HG03442 (cell line): ENCODE results near the gene PRDM15.

ENCODE experiments used
- ATAC-seq: cut with Tn5 transposase; IDR thresholded peaks from one replicate; pipeline ENCODE4 v1.9.1; 2021; ENCODE audit warnings: mild to moderate bottlenecking, moderate library complexity; ENCODE audit not compliant: unreplicated experiment

Gene PRDM15

GRCh38 chr21:41845310-41846032, 33.7 kb downstream of the PRDM15 start:
- no peak for ATAC-seq

- no peak for ATAC-seq
These were observed 35.6 kb downstream of the PRDM15 start for GRCh38 chr21:41843584-41843983.

- no peak for ATAC-seq
These were observed 38.3 kb downstream of the PRDM15 start for GRCh38 chr21:41840880-41841279.

DNA sequence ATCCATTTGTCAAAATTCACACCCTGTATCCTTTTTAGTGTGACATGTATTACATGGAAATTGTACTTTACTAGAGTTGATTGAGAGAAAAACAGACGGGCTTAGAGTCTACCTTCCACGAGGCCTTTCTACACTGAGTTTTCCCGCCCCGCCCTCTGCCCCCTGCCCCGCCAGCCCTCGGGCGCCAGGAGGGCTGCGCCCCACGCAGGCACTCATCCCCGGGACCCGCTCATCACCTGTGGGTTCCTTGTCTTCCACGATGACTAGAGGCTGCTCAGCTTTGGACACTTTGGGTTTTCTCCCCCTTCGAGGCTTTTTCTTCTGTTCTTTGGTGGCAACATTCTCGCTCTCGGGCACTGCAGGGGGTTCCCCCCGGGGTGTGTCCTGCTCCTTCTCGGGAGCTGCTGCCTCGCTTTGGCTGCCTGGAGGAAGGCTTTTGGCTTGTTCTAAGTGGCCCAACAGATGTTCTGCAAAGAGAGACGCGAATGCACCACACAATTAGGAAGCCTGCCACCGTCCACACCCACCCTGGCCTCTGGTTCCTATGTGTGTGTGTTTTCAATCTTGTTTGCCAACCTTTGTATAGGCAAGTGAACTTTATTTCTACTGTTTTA, 39.6 kb downstream of the PRDM15 start:
- no peak for ATAC-seq

- no peak for ATAC-seq
These were observed 41.3 kb downstream of the PRDM15 start for GRCh38 chr21:41837756-41838297.

- ATAC-seq, result no peak
These were observed 42.8 kb downstream of the PRDM15 start for GRCh38 chr21:41836166-41837015.

GRCh38 chr21:41835711-41836154, 43.4 kb downstream of the PRDM15 start:
- no peak for ATAC-seq

DNA sequence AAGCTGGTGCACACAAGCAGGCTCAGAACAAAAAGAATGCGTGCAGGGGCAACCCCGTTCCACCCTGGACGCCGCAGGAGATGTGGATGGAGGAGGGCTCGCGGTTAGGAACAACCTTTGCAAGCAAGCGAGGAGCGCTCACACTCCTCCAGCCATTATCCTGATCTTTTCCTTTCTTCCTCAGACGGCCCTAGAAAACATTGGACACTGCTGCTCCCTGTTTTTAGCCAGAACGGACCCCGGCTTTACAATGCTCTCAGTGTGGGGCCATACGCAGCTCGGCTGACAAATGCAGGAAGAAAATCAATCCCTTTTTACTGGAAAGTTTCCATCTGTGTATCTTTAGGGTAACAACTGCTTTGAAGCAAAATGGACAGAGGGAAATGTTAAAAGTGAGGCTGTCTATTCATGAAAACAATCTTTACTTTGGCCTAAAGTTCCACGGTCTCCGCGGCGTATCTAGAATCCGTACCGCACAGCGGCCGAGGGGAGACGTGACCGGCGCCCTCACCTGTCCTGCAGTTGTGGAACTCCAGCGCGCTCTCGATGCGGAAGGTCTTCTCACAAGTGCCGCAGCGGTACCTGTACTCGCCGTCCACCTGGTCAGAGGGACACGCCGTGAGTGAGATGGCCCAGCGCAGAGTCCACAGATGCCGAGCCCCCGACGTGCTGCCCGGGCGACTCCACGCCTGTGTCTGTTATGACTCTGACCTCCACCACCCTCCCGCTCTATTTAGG, 44.0 kb downstream of the PRDM15 start:
- no peak for ATAC-seq

GRCh38 chr21:41834252-41834925, 44.8 kb downstream of the PRDM15 start:
- ATAC-seq, result no peak

DNA sequence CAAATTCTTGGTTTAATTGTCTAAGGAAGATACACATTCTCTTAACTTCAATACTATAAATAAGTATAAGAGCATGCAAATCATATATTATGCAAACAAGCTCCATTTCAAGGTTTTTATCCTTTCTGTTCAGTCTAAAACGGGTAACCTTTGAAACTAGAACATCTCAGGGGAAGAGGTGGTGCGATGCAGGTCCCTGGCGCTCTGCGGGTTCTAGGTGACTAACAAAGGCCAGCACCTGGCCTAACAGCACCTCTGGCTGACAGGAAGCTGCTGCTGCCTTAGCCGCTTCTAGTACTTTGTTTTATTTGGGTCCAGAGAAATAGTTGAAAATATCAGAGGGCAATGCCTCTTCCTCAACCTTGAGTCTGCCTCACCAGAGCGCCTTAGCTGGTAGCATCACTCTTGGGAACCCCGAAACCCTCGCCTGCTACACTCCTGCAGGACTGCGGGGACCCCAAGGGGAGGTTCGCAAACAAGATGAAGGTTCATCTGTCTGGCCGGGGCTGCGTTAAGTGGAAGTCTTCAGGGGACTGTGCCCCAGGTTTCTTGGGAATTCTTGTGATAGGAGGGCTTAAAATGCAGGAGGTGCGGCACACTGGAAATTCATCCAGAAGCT, 45.5 kb downstream of the PRDM15 start:
- peak; percentile 65 for ATAC-seq

- ATAC-seq, result peak; percentile 47
These were observed 46.3 kb downstream of the PRDM15 start for GRCh38 chr21:41832596-41833496.

DNA sequence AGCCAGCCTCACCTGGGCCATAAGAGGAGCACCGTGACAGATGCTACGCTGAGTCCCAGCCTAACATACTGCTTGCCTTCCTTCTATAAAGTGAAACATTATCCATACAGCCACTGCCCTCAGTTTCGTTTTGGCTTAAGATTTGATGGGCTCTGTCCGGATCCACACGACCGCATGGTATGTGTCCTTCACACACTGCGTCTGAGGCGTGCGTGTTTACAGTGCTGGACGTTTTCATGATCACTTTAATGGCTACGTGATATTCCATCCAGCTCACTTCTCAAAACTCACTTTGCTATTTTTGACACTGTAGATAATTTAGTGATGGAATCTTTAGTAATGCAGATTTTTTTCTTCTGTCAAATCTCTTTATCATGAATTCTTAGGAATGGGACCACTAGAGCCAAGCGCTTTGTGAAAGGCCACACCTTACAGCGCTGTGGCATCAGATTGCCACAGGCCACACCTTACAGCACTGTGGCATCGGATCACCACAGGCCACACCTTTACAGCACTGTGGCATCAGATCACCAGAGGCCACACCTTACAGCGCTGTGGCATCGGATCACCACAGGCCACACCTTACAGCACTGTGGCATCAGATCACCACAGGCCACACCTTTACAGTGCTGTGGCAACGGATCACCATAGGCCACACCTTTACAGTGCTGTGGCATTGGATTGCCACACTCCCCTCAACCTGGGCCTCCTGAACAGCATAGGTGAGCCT, 47.1 kb downstream of the PRDM15 start:
- ATAC-seq, result no peak

DNA sequence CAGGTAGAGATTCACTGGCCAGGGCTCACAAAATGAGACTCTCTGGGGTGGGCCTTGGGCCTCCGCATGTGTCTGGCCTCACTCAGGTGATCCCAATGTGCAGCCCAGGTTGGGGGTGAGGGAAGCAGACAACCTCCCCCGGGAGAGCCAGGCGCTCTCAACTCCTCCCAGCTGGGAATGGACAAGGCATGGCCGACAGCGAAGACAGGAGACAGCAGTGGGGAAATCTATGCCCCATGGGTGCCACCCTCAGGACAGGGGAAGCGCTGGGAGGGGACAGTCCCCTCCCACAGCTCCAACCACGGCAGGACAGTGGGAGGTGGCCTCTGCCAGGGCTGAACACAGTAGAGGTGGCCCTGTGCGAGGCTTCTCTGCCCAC, 47.7 kb downstream of the PRDM15 start:
- ATAC-seq, result no peak

DNA sequence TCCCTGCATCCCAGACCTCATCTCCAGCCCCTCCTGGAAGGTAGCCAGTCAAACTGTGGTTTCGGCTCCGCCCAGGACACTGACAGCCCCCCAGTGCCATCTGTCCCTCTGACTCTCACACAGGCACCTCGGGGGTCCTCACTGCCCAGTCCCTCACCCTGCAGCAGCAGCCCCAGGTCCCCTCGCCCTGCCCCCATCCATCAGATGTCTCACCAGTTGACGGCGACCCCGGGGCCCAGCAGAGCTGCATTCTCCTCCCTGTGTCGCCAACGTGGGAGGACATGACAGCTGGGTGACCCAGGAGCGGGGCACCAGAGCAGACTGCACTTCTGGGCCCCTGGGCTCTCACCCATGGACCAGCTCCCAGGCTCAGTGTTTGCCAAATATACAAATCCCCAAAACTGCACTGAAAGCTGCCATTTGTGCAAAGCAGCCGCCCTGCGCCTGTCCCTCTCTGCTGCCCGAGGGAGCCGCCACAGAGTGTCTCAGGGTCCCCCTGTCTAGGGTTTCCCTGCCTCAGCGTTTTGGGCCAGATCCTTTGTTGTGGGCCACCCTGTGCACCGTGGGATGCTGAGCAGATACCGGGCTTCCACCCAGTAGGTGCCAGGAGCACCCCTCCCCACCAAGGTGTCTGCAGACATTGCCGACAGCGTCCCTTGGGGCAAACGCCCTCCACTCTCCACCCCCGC, 48.2 kb downstream of the PRDM15 start:
- ATAC-seq, result no peak

GRCh38 chr21:41830145-41830707, 48.9 kb downstream of the PRDM15 start:
- ATAC-seq, result no peak

GRCh38 chr21:41828884-41829360, 50.2 kb downstream of the PRDM15 start:
- ATAC-seq, result no peak
